K562 (cell line): ENCODE data around the gene CFAP141. TPM values are rescaled to one million over a fixed set of nuclear protein-coding genes. Genes with fewer than 3 reads are reported as not detected.

Source experiments
- ATAC-seq: fragments of 200-7000 bp; cut with Tn5 transposase; 3 replicates; pipeline ENCODE4 v1.9.1; 2020; ENCODE audit warnings: moderate library complexity
- BruUV-seq: library from RNA; stranded (reverse); fragments of 400-500 nt; replicated peaks from 2 replicates; lab custom pipeline; 2021; lab: Mats Ljungman, UMichigan
- CTCF ChIA-PET: fragments of 300-600 bp; formaldehyde crosslinking; extraction: SDS; loops from one replicate; lab custom pipeline; 2021; ENCODE audit warnings: low intra/inter-chr PET ratio; lab: Yijun Ruan, JAX
- POLR2A ChIA-PET: fragments of 300-600, 350-650 bp; sonication (Branson Sonifier 250); formaldehyde crosslinking; extraction: SDS; loops from one replicate; lab custom pipeline; 2021; ENCODE audit warnings: antibody characterized with exemption, inconsistent platforms; lab: Yijun Ruan, JAX
- DNase-seq, 4 experiments: peaks; one replicate each; pipeline versions ENCODE4 v3.0.0 to v3.0.0-alpha.2; 2011 to 2018; ENCODE audit warnings: low spot score in 3 of 4, mixed read lengths in 3 of 4; ENCODE audit errors: extremely low read depth in 1 of 4
- FAIRE-seq: peaks from 2 replicates; lab custom pipeline; 2011; peaks lifted over from hg19 to GRCh38; lab: Jason Lieb, UNC
- H2AFZ ChIP-seq: 2 replicates; pipeline ENCODE4 v1.6.0; 2011; ENCODE audit warnings: low read depth, low read length, control low read depth, inconsistent platforms
- H3K27ac ChIP-seq: fragments of 200-600 bp; 3 replicates; pipeline ENCODE4 v1.8.0; 2011; ENCODE audit warnings: low read depth, mild to moderate bottlenecking, control low read depth, inconsistent platforms, low read length, moderate library complexity, mixed read lengths; ENCODE audit errors: extremely low read depth
- H3K27me3 ChIP-seq, 2 experiments: fragments of 300-600 bp in 1 of 2; 2 replicates in 1 of 2; 3 replicates in 1 of 2; pipeline versions ENCODE4 v1.6.0 to v1.8.0; 2011; ENCODE audit warnings: inconsistent platforms in 2 of 2, low read length in 2 of 2, mild to moderate bottlenecking in 1 of 2, mixed read lengths in 1 of 2, moderate library complexity in 1 of 2; ENCODE audit not compliant: control insufficient read depth in 2 of 2, insufficient read depth in 2 of 2
- H3K36me3 ChIP-seq: fragments of 300-600 bp; 3 replicates; pipeline ENCODE4 v1.8.0; 2011; ENCODE audit warnings: mild to moderate bottlenecking, low read length, inconsistent platforms; ENCODE audit not compliant: control insufficient read depth, insufficient read depth
- H3K4me1 ChIP-seq, 2 experiments: fragments of 200-600 bp in 1 of 2; replicated peaks in 1 of 2; 2 replicates in 1 of 2; 3 replicates in 1 of 2; pipeline versions ENCODE4 v1.5.1 to v1.8.0; 2011; ENCODE audit warnings: inconsistent platforms in 2 of 2, low read length in 2 of 2, mild to moderate bottlenecking in 1 of 2, mixed read lengths in 1 of 2, moderate library complexity in 1 of 2; ENCODE audit not compliant: control insufficient read depth in 2 of 2, insufficient read depth in 2 of 2
- H3K4me2 ChIP-seq: 2 replicates; pipeline ENCODE4 v1.6.1; 2011; ENCODE audit warnings: low read length, control low read depth, inconsistent platforms, mixed read lengths; ENCODE audit not compliant: insufficient read depth
- H3K4me3 ChIP-seq: fragments of 200-600 bp; sonication (generic), shearing (Covaris generic); 2 replicates; pipeline ENCODE4 v1.5.1; 2016; ENCODE audit warnings: control low read depth, inconsistent platforms
- H3K79me2 ChIP-seq: fragments of 200-600 bp; 3 replicates; pipeline ENCODE4 v1.8.0; 2011; ENCODE audit warnings: low read length, inconsistent platforms; ENCODE audit not compliant: control insufficient read depth, insufficient read depth
- H3K9ac ChIP-seq, 2 experiments: 2 replicates each; pipeline versions ENCODE4 v1.6.0 to v1.6.1; 2011; ENCODE audit warnings: low read depth in 2 of 2, low read length in 2 of 2, control low read depth in 1 of 2, inconsistent platforms in 1 of 2, mild to moderate bottlenecking in 1 of 2, mixed read lengths in 1 of 2; ENCODE audit not compliant: insufficient read depth in 1 of 2
- H3K9me1 ChIP-seq: one replicate; pipeline ENCODE4 v1.6.0; 2011; ENCODE audit warnings: inconsistent platforms, mild to moderate bottlenecking, low read length, moderate library complexity; ENCODE audit not compliant: control insufficient read depth, insufficient read depth
- H3K9me3 ChIP-seq: replicated peaks from 2 replicates; pipeline ENCODE4 v1.5.1; 2011; ENCODE audit warnings: low read depth, low read length, inconsistent platforms; ENCODE audit not compliant: control insufficient read depth, insufficient read depth
- H4K20me1 ChIP-seq: replicated peaks from 2 replicates; pipeline ENCODE4 v1.6.1; 2011; ENCODE audit warnings: low read length, inconsistent platforms, mixed read lengths; ENCODE audit not compliant: control insufficient read depth, insufficient read depth
- CHAMP1 ChIP-seq: fragments of 450-650 bp; IDR thresholded peaks from 2 replicates; pipeline ENCODE4 v1.6.1; 2016; ENCODE audit warnings: mild to moderate bottlenecking
- DMBX1 ChIP-seq: fragments of 250-450 bp; sonication (Bioruptor Pico); IDR thresholded peaks from 2 replicates; pipeline ENCODE4 v1.8.0; 2022; ENCODE audit warnings: inconsistent platforms, mild to moderate bottlenecking, moderate library complexity, borderline replicate concordance
- ESRRA ChIP-seq: fragments of 450-650 bp; IDR thresholded peaks from 2 replicates; pipeline ENCODE4 v1.6.1; 2014; ENCODE audit warnings: low read depth, mild to moderate bottlenecking, moderate library complexity, borderline replicate concordance
- KLF10 ChIP-seq: fragments of 250-450 bp; sonication (Bioruptor Pico); IDR thresholded peaks from 2 replicates; pipeline ENCODE4 v1.6.1; 2021; ENCODE audit warnings: matching md5 sums
- NFRKB ChIP-seq: fragments of 450-650 bp; IDR thresholded peaks from 2 replicates; pipeline ENCODE4 v1.6.1; 2016; ENCODE audit warnings: low read depth
- OTX1 ChIP-seq: fragments of 450-650 bp; formaldehyde crosslinking; IDR thresholded peaks from 2 replicates; pipeline ENCODE4 v1.4.0; 2022; ENCODE audit warnings: mild to moderate bottlenecking
- SAFB2 ChIP-seq: fragments of 200-400 bp; formaldehyde crosslinking; IDR thresholded peaks from 2 replicates; pipeline ENCODE4 v1.6.1; 2018; ENCODE audit warnings: borderline replicate concordance, low read length, low read depth, moderate library complexity; ENCODE audit not compliant: severe bottlenecking
- SPI1 ChIP-seq: IDR thresholded peaks from 2 replicates; pipeline ENCODE4 v1.6.1; 2011; ENCODE audit warnings: low read depth, low read length, control low read depth, borderline replicate concordance
- ZBTB17 ChIP-seq: fragments of 450-650 bp; formaldehyde crosslinking; IDR thresholded peaks from 2 replicates; pipeline ENCODE4 v1.4.0; 2020; ENCODE audit warnings: mild to moderate bottlenecking
- ZC3H8 ChIP-seq: fragments of 450-650 bp; IDR thresholded peaks from 2 replicates; pipeline ENCODE4 v1.6.1; 2017
- ZEB2 ChIP-seq: fragments of 450-650 bp; IDR thresholded peaks from 2 replicates; pipeline ENCODE4 v1.6.1; 2016
- ZNF175 ChIP-seq: fragments of 200-800 bp; sonication (Bioruptor generic); IDR thresholded peaks from 2 replicates; pipeline ENCODE4 v1.6.1; 2016; ENCODE audit warnings: low read depth, mild to moderate bottlenecking, missing genetic modification characterization, missing compliant biosample characterization
- ZNF589 ChIP-seq: fragments of 200-800 bp; sonication (Bioruptor generic); IDR thresholded peaks from 2 replicates; pipeline ENCODE4 v1.6.1; 2016; ENCODE audit warnings: low read depth, missing genetic modification characterization, missing compliant biosample characterization
- WGBS: fragments of 100-300 bp; shearing (Covaris generic); methylation state at CpG from one replicate; pipeline ENCODE4 v1.1.6; 2016; ENCODE audit warnings: low coverage, mixed read lengths; ENCODE audit not compliant: insufficient coverage; ENCODE audit errors: missing lambda C conversion rate; 5-methylcytosine and 5-hydroxymethylcytosine counted together
- in situ Hi-C: fragments of 300-500 bp; cut with MboI; formaldehyde crosslinking; loops from 4 replicates; pipeline ENCODE4 v1.15.0; 2018; ENCODE audit warnings: inconsistent platforms, mixed read lengths
- intact Hi-C: fragments of 100-400 bp; cut with micrococcal nuclease; formaldehyde crosslinking; loops from 2 replicates; pipeline ENCODE4 v1.14.2; 2022
- polyA plus RNA-seq, 8 experiments: library from polyadenylated mRNA; depleted of rRNA in 4 of 8; stranded (reverse) in 5 of 8; unstranded in 3 of 8; fragments of >200 nt; fragmentation: Nextera tagmentation in 2 of 8; fragmentation: Illumina TruSeq in 1 of 8; extraction: Ambion mirVana in 2 of 8; extraction: Trizol in 1 of 8; gene quantifications; 2 replicates each; pipeline versions ENCODE4 v1.2.1 to v1.2.3, GENCODE V29; 2011 to 2014; ENCODE audit warnings: inconsistent platforms in 1 of 8, missing spikeins in 1 of 8
- total RNA-seq, 7 experiments: library from RNA; depleted of rRNA in 6 of 7; stranded (reverse); fragments of >200 nt in 6 of 7; fragmentation: Illumina TruSeq in 2 of 7; extraction: Trizol in 2 of 7; gene quantifications; 2 replicates each; pipeline versions ENCODE4 v1.2.1 to v1.2.3, GENCODE V29; 2011 to 2021; ENCODE audit warnings: low replicate concordance in 1 of 7
- TF ChIP-seq, protein P1 (sequence below): fragments of 450-650 bp; formaldehyde crosslinking; IDR thresholded peaks from 2 replicates; pipeline ENCODE4 v1.4.0; 2020; ENCODE audit warnings: mild to moderate bottlenecking, moderate library complexity
- TF ChIP-seq, protein P2 (sequence below), 2 experiments: fragments of 450-650 bp; IDR thresholded peaks; 2 replicates each; pipeline ENCODE4 v1.6.1; 2016

The CFAP141 gene
- total and polyA plus RNA-seq, 9 of the 15 experiments (the other 6 are each of a cell fraction or from before 2014, with no cell fraction given), result not detected

GRCh38 chr1:154159554-154159953, 46.6 kb downstream of the CFAP141 start (continued):
- TF ChIP-seq CHAMP1, result peak; percentile 82
- TF ChIP-seq, protein P1, sequence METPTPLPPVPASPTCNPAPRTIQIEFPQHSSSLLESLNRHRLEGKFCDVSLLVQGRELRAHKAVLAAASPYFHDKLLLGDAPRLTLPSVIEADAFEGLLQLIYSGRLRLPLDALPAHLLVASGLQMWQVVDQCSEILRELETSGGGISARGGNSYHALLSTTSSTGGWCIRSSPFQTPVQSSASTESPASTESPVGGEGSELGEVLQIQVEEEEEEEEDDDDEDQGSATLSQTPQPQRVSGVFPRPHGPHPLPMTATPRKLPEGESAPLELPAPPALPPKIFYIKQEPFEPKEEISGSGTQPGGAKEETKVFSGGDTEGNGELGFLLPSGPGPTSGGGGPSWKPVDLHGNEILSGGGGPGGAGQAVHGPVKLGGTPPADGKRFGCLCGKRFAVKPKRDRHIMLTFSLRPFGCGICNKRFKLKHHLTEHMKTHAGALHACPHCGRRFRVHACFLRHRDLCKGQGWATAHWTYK (CRISPR knock-in tag), result no peak
- TF ChIP-seq DMBX1, result no peak

DNA sequence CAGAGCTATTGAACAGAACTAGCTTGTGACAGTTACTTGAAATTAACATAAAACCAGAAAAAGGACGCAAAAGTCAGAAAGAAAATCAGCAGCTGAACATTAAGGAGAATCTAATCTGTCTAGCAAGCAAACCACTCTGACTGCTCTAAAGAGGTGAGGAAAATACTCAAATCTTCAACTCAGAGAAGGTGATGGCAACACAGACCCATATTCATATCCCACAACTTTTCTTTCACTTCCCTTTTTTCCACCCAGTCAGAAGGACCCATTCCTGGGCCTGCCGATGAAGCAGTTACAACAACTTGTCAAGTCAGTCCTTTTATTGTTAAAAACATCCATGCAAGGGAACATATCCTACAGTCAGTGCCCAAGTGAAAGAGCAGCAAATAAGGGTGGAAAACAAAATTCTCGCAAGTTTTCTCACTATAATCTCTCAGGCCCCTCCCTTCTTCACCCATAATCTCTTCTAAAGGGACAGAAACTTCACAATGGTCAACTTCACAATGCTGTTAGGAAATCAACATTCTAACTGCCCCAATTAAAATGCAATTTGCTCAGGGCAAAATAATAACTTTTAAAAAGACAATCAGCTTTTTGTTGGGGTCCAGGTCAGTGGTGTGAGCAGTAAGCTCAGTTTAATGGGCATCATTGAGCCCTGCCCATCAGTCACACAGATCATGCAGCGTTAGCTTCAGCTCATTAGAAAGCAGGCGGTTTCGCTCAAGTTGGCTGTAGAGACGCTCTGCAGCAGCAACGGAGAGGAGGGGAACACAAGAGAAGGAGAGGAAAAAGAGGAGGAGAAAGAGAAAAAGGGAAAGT, 47.6 kb downstream of the CFAP141 start:
- Histone ChIP-seq H3K9me3 (peaks cover 25% of the 10 kb centered on the region), H3K4me1 (peaks cover 20 to 44% of the 10 kb centered on the region in 2 experiments), H3K4me2 (peak overlapping the region; percentile 68), H3K9me1 (no peaks in the 10 kb centered on the region), H3K36me3 (peaks cover 83% of the 10 kb centered on the region), H3K27me3 (no peaks in the 10 kb centered on the region), H3K79me2 (peaks cover 23% of the 10 kb centered on the region), H3K9ac (peak overlapping the region in 1 of 2 experiments; percentile 67; a peak in 3 of 4 replicates), H3K4me3 (no peak overlapping the region), H4K20me1 (no peaks in the 10 kb centered on the region), H2AFZ (peak overlapping the region; percentile 36; the same call in 1 of the 2 replicates), H3K27ac (peak overlapping the region; percentile 91)
- ATAC-seq, result peak; percentile 26
- CTCF ChIA-PET, result no interaction called here
- TSS peak; percentile 42 for BruUV-seq
- intact Hi-C loops, result loop anchor here (2.0 kb wide), 1 partner anchor 24 kb away; no protein-coding TSS in a partner anchor
- peak; percentile 32 for FAIRE-seq
- peak in 1 of 4 experiments; percentile 40 for DNase-seq
- 33% methylated on average over 8 of the region's 8 CpGs for WGBS
- in situ Hi-C loops, result no loop called here
- POLR2A ChIA-PET, result interaction anchor here (0.6 to 3.1 kb wide), 16 partner anchors 8 to 168 kb away, joined by 3 to 26 read pairs (median 4); partner anchors contain the start of genes RPS27 and TPM3
- TF ChIP-seq OTX1 (0 out of 2 replicates have a peak, but pooled peaks have one; percentile 42), SPI1 (peak; percentile 98), ZNF175 (peak; percentile 84; the same call in 1 of the 2 replicates), ESRRA (no peak), SAFB2 (no peak), ZBTB17 (CRISPR knock-in tag) (0 out of 2 replicates have a peak, but pooled peaks have one; percentile 10), ZC3H8 (no peak), KLF10 (CRISPR knock-in tag) (no peak), ZEB2 (no peak), NFRKB (peak; percentile 1; the same call in 1 of the 2 replicates), ZNF589 (peak; percentile 39; the same call in 1 of the 2 replicates)
- TF ChIP-seq, protein P2, sequence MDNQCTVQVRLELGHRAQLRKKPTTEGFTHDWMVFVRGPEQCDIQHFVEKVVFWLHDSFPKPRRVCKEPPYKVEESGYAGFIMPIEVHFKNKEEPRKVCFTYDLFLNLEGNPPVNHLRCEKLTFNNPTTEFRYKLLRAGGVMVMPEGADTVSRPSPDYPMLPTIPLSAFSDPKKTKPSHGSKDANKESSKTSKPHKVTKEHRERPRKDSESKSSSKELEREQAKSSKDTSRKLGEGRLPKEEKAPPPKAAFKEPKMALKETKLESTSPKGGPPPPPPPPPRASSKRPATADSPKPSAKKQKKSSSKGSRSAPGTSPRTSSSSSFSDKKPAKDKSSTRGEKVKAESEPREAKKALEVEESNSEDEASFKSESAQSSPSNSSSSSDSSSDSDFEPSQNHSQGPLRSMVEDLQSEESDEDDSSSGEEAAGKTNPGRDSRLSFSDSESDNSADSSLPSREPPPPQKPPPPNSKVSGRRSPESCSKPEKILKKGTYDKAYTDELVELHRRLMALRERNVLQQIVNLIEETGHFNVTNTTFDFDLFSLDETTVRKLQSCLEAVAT (IDR thresholded peaks at IDR 0.05), result 0 out of 4 replicates have a peak, but pooled peaks of 1 of the 2 experiments have one; percentile 43
